ENCODE measurements around the gene GNMT. TPM values are rescaled to one million over a fixed set of nuclear protein-coding genes. Genes with fewer than 3 reads are reported as not detected.

Gene GNMT
- total and polyA plus RNA-seq, 9 of the 15 experiments (the other 6 are each of a cell fraction or from before 2014, with no cell fraction given), result 0.11 to 0.29 (median 0.15) TPM; not detected in 6

DNA sequence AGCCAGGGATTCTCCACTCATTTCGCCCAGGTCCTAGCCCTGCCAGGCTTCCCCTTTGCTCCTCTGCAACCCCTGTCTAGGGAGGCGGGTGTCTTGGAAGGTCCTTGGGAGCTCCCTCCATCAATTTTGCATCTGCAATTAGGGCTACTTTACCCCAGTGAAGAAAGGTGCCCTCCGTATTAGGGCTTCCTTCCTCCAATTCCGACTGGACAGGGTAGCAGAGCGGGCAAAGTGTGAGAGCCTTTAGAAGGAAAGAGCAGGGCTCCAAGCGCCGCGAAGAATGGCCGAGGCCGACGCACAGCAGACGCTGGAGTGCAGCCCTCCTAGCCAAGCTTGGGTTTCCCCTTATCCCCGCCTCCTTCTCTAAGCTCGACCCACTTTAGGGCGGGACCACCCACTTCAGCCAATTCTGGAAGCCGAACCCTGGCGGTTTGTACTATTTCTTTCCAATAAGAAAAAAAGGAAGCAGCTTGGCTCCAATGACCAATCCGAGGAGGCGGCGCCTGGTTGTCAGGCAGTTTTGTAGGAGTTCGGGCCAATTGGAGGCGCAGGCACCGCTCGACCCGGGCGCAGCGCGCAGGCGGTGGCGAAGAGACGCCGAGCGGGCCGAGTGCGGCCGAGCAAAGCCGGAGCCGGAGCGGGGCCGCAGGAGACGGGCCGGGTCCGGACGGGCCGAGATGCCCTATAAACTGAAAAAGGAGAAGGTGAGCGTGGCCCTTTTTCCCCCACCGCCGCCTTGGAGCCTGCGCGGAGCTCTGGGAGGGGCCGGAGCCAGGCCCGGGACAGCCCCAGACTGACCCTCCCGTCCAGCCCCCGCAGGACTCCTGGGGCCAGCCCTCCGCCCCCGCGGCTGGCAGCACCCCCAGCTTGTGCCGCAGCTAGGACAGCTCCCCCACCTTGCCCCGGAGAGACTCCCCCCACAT is 23.7 kb downstream of the GNMT start, which contains the start of gene PPP2R5D (continued):
- TF ChIP-seq JUND (IDR thresholded peaks at IDR 0.05; ENCODE audit: borderline replicate concordance, low read depth, low read length), result no peak
- TF ChIP-seq JUND (tag; IDR thresholded peaks at IDR 0.05; ENCODE audit: borderline replicate concordance, low read depth, low read length), result no peak; the same call in 2 of the 3 replicates
- TF ChIP-seq, protein P1, sequence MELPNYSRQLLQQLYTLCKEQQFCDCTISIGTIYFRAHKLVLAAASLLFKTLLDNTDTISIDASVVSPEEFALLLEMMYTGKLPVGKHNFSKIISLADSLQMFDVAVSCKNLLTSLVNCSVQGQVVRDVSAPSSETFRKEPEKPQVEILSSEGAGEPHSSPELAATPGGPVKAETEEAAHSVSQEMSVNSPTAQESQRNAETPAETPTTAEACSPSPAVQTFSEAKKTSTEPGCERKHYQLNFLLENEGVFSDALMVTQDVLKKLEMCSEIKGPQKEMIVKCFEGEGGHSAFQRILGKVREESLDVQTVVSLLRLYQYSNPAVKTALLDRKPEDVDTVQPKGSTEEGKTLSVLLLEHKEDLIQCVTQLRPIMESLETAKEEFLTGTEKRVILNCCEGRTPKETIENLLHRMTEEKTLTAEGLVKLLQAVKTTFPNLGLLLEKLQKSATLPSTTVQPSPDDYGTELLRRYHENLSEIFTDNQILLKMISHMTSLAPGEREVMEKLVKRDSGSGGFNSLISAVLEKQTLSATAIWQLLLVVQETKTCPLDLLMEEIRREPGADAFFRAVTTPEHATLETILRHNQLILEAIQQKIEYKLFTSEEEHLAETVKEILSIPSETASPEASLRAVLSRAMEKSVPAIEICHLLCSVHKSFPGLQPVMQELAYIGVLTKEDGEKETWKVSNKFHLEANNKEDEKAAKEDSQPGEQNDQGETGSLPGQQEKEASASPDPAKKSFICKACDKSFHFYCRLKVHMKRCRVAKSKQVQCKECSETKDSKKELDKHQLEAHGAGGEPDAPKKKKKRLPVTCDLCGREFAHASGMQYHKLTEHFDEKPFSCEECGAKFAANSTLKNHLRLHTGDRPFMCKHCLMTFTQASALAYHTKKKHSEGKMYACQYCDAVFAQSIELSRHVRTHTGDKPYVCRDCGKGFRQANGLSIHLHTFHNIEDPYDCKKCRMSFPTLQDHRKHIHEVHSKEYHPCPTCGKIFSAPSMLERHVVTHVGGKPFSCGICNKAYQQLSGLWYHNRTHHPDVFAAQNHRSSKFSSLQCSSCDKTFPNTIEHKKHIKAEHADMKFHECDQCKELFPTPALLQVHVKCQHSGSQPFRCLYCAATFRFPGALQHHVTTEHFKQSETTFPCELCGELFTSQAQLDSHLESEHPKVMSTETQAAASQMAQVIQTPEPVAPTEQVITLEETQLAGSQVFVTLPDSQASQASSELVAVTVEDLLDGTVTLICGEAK (IDR thresholded peaks at IDR 0.05), result 0 out of 2 replicates have a peak, but pooled peaks have one; percentile 12
- TF ChIP-seq, protein P1 (CRISPR knock-in tag; IDR thresholded peaks at IDR 0.05), result no peak
- no peak for TF ChIP-seq HNRNPK (IDR thresholded peaks at IDR 0.05; ENCODE audit: low read depth, low read length, poor library complexity, severe bottlenecking)
- no peak for TF ChIP-seq NFE2 (IDR thresholded peaks at IDR 0.05; ENCODE audit: low read depth)
- TF ChIP-seq RFX1 (IDR thresholded peaks at IDR 0.05), result no peak
- TF ChIP-seq, protein P2, sequence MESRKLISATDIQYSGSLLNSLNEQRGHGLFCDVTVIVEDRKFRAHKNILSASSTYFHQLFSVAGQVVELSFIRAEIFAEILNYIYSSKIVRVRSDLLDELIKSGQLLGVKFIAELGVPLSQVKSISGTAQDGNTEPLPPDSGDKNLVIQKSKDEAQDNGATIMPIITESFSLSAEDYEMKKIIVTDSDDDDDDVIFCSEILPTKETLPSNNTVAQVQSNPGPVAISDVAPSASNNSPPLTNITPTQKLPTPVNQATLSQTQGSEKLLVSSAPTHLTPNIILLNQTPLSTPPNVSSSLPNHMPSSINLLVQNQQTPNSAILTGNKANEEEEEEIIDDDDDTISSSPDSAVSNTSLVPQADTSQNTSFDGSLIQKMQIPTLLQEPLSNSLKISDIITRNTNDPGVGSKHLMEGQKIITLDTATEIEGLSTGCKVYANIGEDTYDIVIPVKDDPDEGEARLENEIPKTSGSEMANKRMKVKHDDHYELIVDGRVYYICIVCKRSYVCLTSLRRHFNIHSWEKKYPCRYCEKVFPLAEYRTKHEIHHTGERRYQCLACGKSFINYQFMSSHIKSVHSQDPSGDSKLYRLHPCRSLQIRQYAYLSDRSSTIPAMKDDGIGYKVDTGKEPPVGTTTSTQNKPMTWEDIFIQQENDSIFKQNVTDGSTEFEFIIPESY (CRISPR knock-in tag; IDR thresholded peaks at IDR 0.05), result no peak
- TF ChIP-seq BACH1 (tag; IDR thresholded peaks at IDR 0.05), result no peak
- TF ChIP-seq, protein P3, sequence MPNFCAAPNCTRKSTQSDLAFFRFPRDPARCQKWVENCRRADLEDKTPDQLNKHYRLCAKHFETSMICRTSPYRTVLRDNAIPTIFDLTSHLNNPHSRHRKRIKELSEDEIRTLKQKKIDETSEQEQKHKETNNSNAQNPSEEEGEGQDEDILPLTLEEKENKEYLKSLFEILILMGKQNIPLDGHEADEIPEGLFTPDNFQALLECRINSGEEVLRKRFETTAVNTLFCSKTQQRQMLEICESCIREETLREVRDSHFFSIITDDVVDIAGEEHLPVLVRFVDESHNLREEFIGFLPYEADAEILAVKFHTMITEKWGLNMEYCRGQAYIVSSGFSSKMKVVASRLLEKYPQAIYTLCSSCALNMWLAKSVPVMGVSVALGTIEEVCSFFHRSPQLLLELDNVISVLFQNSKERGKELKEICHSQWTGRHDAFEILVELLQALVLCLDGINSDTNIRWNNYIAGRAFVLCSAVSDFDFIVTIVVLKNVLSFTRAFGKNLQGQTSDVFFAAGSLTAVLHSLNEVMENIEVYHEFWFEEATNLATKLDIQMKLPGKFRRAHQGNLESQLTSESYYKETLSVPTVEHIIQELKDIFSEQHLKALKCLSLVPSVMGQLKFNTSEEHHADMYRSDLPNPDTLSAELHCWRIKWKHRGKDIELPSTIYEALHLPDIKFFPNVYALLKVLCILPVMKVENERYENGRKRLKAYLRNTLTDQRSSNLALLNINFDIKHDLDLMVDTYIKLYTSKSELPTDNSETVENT (CRISPR knock-in tag; IDR thresholded peaks at IDR 0.05), result no peak
- no peak for TF ChIP-seq NBN (IDR thresholded peaks at IDR 0.05; ENCODE audit: low read depth)
- TF ChIP-seq SPI1 (IDR thresholded peaks at IDR 0.05; ENCODE audit: borderline replicate concordance, low read depth, low read length), result peak; percentile 48; the same call in 1 of the 2 replicates
- TF ChIP-seq HMGN3 (IDR thresholded peaks at IDR 0.05; ENCODE audit: borderline replicate concordance, extremely low read depth, insufficient read length, low read depth, low read length), result peak; percentile 93

Data from K562 (cell line).